ENCODE results near the gene TTLL13. TPM values are rescaled to one million over a fixed set of nuclear protein-coding genes. Genes with fewer than 3 reads are reported as not detected.

TTLL13 gene
- total RNA-seq, 1 donor from 2014 or later, result not detected

DNA sequence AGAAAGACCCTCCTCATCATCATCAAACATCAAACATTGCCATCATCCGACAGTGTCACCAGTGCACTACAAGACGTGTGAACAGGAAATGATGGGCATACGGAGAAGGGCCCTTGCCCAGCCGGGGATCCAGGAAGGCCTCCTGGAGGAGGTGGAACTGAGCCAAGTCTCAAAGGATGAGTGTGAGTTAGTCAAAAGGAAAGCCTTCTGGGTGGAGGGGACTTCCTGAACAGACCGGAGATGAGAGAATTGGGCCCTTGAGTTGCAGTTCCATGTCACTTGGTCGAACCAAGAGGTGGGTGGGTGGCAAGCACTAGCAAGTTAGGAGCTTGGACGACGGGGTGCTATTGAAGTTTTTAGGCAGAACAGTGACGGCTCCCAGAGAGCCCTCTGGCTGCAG lies 39.8 kb upstream of the TTLL13 start:
- TF ChIP-seq CTCF (IDR thresholded peaks at IDR 0.05; ENCODE audit: insufficient read depth, low read depth, low read length), result no peak
- TF ChIP-seq EZH2 (IDR thresholded peaks at IDR 0.05; ENCODE audit: insufficient read depth, low read length), result no peak
- Histone ChIP-seq H3K9me3 (ENCODE audit: insufficient read depth, low read depth, low read length) (no peaks in the 10 kb centered on the region), H3K27ac (ENCODE audit: low read depth, low read length) (no peak overlapping the region), H3K4me1 (ENCODE audit: insufficient read depth, low read length) (peaks cover 26% of the 10 kb centered on the region), H3K4me3 (ENCODE audit: insufficient read depth, low read depth, low read length) (no peak overlapping the region), H2AFZ (ENCODE audit: low read depth, low read length) (no peak overlapping the region), H3K4me2 (ENCODE audit: low read length) (no peak overlapping the region), H3K27me3 (ENCODE audit: insufficient read depth, low read length) (no peaks in the 10 kb centered on the region), H4K20me1 (ENCODE audit: insufficient read depth, low read length) (peaks cover 4% of the 10 kb centered on the region), H3K79me2 (ENCODE audit: insufficient read depth, low read length) (no peaks in the 10 kb centered on the region), H3K9ac (ENCODE audit: low read length) (no peak overlapping the region), H3K36me3 (ENCODE audit: insufficient read depth, low read length) (no peaks in the 10 kb centered on the region)
- peaks cover 5% of the 10 kb centered on the region for H3K36me3 Mint-ChIP-seq (ENCODE audit: low read depth, unreplicated experiment)
- FAIRE-seq, result no peak
- no peak overlapping the region for H3K4me3 Mint-ChIP-seq (ENCODE audit: unreplicated experiment)
- no peaks in the 10 kb centered on the region for H3K27me3 Mint-ChIP-seq (ENCODE audit: low read depth, unreplicated experiment)
- H3K4me1 Mint-ChIP-seq (ENCODE audit: low read depth, unreplicated experiment), result peaks cover 3% of the 10 kb centered on the region
- H3K27ac Mint-ChIP-seq (ENCODE audit: unreplicated experiment), result no peak overlapping the region
- no peak for DNase-seq (ENCODE audit: low read depth)
- H3K9me3 Mint-ChIP-seq (ENCODE audit: unreplicated experiment), result peaks cover 5% of the 10 kb centered on the region

GRCh38 chr15:90210593-90210992 lies 38.8 kb upstream of the TTLL13 start:
- H3K9ac ChIP-seq (ENCODE audit: low read length), result no peak overlapping the region
- no peak overlapping the region for H3K4me3 Mint-ChIP-seq (ENCODE audit: unreplicated experiment)
- H3K4me1 Mint-ChIP-seq (ENCODE audit: low read depth, unreplicated experiment), result peaks cover 3% of the 10 kb centered on the region
- no peak overlapping the region for H2AFZ ChIP-seq (ENCODE audit: low read depth, low read length)
- no peak overlapping the region for H3K27ac Mint-ChIP-seq (ENCODE audit: unreplicated experiment)
- peaks cover 5% of the 10 kb centered on the region for H3K9me3 Mint-ChIP-seq (ENCODE audit: unreplicated experiment)
- H3K9me3 ChIP-seq (ENCODE audit: insufficient read depth, low read depth, low read length), result no peaks in the 10 kb centered on the region
- H3K79me2 ChIP-seq (ENCODE audit: insufficient read depth, low read length), result no peaks in the 10 kb centered on the region
- no peaks in the 10 kb centered on the region for H3K27me3 ChIP-seq (ENCODE audit: insufficient read depth, low read length)
- H3K4me3 ChIP-seq (ENCODE audit: insufficient read depth, low read depth, low read length), result no peak overlapping the region
- H3K27ac ChIP-seq (ENCODE audit: low read depth, low read length), result no peak overlapping the region
- no peak overlapping the region for H3K4me2 ChIP-seq (ENCODE audit: low read length)
- TF ChIP-seq EZH2 (IDR thresholded peaks at IDR 0.05; ENCODE audit: insufficient read depth, low read length) (no peak), CTCF (IDR thresholded peaks at IDR 0.05; ENCODE audit: insufficient read depth, low read depth, low read length) (no peak)
- H3K4me1 ChIP-seq (ENCODE audit: insufficient read depth, low read length), result peaks cover 26% of the 10 kb centered on the region
- no peaks in the 10 kb centered on the region for H3K27me3 Mint-ChIP-seq (ENCODE audit: low read depth, unreplicated experiment)
- FAIRE-seq (no peak), DNase-seq (ENCODE audit: low read depth) (no peak)
- no peaks in the 10 kb centered on the region for H3K36me3 ChIP-seq (ENCODE audit: insufficient read depth, low read length)
- H4K20me1 ChIP-seq (ENCODE audit: insufficient read depth, low read length), result no peaks in the 10 kb centered on the region
- H3K36me3 Mint-ChIP-seq (ENCODE audit: low read depth, unreplicated experiment), result peaks cover 5% of the 10 kb centered on the region

GRCh38 chr15:90211009-90211408 lies 38.3 kb upstream of the TTLL13 start:
- no peaks in the 10 kb centered on the region for H3K27me3 ChIP-seq (ENCODE audit: insufficient read depth, low read length)
- no peak overlapping the region for H3K27ac ChIP-seq (ENCODE audit: low read depth, low read length)
- Mint-ChIP-seq H3K36me3 (ENCODE audit: low read depth, unreplicated experiment) (peaks cover 5% of the 10 kb centered on the region), H3K4me3 (ENCODE audit: unreplicated experiment) (no peak overlapping the region), H3K9me3 (ENCODE audit: unreplicated experiment) (peaks cover 5% of the 10 kb centered on the region), H3K27me3 (ENCODE audit: low read depth, unreplicated experiment) (no peaks in the 10 kb centered on the region), H3K4me1 (ENCODE audit: low read depth, unreplicated experiment) (peaks cover 3% of the 10 kb centered on the region), H3K27ac (ENCODE audit: unreplicated experiment) (no peak overlapping the region)
- H2AFZ ChIP-seq (ENCODE audit: low read depth, low read length), result peak overlapping the region; percentile 84
- no peaks in the 10 kb centered on the region for H4K20me1 ChIP-seq (ENCODE audit: insufficient read depth, low read length)
- H3K4me1 ChIP-seq (ENCODE audit: insufficient read depth, low read length), result peaks cover 26% of the 10 kb centered on the region
- H3K36me3 ChIP-seq (ENCODE audit: insufficient read depth, low read length), result no peaks in the 10 kb centered on the region
- H3K4me3 ChIP-seq (ENCODE audit: insufficient read depth, low read depth, low read length), result no peak overlapping the region
- TF ChIP-seq CTCF (IDR thresholded peaks at IDR 0.05; ENCODE audit: insufficient read depth, low read depth, low read length), result no peak
- TF ChIP-seq EZH2 (IDR thresholded peaks at IDR 0.05; ENCODE audit: insufficient read depth, low read length), result no peak
- FAIRE-seq, result no peak
- peak overlapping the region; percentile 76 for H3K4me2 ChIP-seq (ENCODE audit: low read length)
- H3K79me2 ChIP-seq (ENCODE audit: insufficient read depth, low read length), result no peaks in the 10 kb centered on the region
- peak overlapping the region; percentile 53 for H3K9ac ChIP-seq (ENCODE audit: low read length)
- no peaks in the 10 kb centered on the region for H3K9me3 ChIP-seq (ENCODE audit: insufficient read depth, low read depth, low read length)
- DNase-seq (ENCODE audit: low read depth), result no peak

Measured in astrocyte (in vitro differentiated cells and primary cell).